Globus pallidus (tissue), 1 donor: ENCODE data around the gene EN1.

ENCODE experiments used
- DNase-seq: peaks from one replicate; pipeline ENCODE4 v3.0.0-alpha.2; 2015; ENCODE audit warnings: low spot score

Gene EN1

DNA sequence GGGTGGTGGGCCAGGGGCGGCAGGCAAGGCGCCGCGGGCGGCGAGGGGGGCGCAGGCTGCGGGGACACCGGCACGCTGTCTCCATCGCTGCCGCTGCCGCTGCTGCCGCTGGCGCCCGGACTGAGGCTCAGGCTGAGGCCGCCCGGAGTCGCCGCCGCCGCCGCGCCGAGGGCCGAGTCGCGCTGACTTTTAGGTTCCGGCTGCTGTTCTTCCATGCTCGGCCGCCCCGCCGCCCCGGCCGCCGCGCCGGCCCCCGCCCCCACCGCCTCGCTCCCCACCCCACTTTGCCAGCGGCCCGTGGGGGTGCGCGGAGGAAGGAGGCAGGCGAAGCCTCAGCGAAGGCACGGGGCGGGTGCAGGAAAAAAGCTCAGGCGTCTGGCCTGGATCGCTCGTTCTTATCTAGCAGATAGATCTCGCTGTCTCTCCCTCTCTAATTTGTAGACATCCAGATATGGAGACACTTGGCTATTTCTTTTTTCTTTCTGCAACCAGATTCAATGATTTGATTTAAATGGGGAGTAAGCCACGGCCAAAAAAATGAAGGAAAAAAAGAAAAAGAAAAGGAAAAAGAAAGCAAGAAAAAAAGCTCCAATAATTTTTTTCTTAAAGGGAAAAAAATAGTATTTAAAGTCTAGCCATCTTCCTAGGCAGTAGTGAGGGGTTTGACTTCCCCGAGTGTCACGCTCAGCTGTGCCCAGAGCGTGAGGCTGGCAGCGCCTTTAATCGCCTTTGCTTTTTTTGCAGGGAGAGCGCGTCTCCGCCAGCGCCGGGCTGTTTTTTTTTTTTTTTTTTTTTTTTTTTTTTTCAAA, at the start of gene EN1:
EN1 (minus strand) TSS at position 696 of the 809 bp plus-strand sequence; CDS start at position 215, 481 bp downstream.
- DNase-seq, result no peak

DNA sequence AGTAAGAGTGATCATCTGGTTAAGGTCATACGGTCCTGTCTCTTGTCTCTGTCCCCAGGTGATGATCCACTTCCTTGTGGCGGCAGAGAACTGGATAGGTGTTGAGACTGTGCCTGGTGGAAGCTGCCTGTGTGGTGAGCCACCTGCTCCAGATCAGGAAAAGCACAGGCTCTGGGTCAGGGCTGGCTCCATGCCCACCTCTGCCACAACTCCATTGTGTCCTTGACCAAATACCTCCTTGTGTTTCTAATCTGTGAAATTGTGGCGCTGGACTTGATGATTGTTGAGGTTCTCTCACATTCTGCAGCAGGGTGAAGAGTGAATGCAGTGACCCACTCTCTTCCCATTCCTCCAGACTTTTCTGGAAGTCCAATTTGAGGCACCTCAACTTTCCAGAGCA, 45.7 kb upstream of the EN1 start:
- no peak for DNase-seq

- DNase-seq, result no peak
Measured at GRCh38 chr2:118889995-118890394, 42.5 kb upstream of the EN1 start.

- DNase-seq, result no peak
Measured at GRCh38 chr2:118883792-118884191, 36.3 kb upstream of the EN1 start.

DNA sequence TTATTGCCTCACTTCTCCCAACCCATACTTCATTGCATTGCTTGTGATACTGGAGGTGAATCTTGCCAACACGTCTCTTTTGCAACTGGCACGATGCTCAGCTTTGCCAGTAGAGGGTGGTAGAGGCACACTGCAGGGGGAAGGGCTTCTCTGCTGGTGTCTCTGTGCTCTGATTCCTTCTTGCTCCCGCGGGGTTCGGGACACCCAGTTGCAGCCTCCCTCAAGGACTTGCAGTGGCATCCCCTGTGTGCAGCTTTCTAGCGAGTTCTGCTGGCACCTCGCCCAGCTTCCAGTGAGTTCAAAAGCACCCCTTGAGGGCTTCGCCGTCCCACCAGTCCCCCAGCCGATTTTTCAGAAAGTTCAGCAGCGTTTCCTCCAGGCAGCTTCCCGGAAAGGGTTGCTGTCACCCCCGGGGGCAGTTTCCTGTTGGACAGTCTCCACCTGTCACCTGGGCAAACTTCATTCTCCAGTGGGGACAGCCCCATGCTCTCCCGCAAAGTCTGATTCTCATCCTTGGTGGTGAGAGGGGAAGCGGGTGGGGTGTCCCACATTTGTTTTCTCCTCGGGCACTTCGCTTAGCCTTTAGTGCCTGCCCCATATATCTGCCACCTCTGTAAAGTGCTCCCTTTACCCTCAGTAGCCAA, 35.4 kb upstream of the EN1 start:
- DNase-seq, result peak; percentile 64

GRCh38 chr2:118881490-118882129, 34.2 kb upstream of the EN1 start:
- DNase-seq, result peak; percentile 10

DNA sequence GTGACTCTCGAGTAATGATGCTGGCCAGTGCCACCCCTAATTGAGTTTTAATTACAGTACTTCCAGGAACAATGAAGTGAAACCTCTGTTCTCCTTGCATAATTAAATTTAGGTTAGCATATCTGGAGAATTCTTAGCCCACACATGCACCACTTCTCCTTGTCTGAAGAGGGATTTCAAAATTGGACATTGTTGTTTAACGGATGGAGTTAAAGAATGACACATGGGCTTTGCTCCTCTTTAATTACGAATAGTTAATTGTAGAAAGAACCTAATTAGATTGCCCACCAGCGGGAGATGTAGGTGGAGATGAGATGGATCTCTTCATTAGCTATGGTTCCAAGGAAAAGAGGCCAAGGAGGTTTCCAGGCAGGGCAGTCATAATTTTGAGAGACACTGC, 33.1 kb upstream of the EN1 start:
- DNase-seq, result no peak

DNA sequence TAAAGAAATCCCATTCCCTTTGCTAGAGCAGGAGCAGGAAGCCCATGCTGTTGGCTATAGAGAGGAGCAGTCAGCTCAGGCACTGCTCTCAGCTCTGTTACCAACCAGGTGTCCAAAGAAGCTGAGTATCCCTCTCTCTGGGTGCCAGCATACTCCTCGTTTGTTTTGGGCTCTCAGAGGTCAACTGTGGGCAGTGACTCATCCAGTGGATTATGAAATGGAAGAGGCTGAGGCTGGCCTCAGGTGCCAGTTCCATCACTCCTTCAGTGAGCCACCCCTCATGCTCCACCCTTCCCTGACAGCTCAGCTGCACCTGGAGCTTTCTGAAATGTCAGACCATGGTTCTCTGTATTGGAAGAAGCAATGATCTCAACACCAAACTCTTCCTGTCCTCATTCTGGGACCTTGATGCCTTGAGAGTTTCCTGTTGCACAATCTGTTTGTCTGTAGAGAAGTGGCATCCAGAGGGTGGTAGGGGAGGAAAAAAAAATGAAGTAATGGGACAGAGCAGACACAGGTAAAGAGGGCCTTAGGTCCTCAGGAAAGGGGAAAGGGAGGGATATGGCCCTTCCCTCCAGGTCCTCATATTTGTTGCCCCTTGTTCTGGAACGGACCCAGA, 31.2 kb upstream of the EN1 start:
- no peak for DNase-seq

GRCh38 chr2:118875318-118875717, 27.9 kb upstream of the EN1 start:
- DNase-seq, result no peak

DNA sequence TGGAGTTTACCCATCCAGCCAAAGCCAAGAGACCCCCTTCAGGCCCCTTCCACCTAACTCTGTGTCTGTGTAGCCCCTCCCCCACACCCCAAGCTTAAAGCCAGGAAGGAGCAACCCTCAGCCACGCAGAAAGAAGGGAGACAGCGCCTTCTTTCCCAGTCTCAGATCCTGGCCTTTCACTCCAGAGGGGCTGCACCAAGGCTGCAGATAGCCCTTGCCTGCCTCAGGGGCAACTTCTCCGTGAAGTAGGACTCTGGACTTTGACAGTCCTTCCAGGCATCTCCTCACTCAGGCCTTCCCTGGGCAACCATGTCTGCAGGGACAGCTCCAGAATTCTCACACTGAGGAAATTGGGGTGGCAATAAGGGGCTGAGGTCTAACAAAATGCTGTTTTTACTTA, 26.9 kb upstream of the EN1 start:
- DNase-seq, result no peak

DNA sequence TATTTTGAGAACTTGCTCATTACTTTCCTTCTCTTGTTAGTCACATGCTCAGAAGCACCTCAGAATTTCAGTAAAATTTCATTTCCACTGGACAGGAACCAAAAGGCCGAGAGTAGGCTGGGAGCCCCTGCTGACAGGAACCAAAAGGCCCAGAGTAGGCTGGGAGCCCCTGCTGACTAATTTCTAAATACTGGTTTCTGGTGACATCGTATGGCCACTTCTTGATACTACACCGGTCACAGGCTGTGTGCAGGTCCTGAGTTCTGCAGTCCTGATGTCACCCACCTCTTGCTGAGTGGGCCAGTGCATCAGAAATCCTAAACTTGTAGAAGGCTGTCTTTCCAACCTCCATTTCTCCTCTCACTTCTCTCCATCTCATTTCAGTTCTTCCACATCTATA, 17.7 kb upstream of the EN1 start:
- DNase-seq, result peak; percentile 21

GRCh38 chr2:118864207-118864606, 16.8 kb upstream of the EN1 start:
- no peak for DNase-seq

DNA sequence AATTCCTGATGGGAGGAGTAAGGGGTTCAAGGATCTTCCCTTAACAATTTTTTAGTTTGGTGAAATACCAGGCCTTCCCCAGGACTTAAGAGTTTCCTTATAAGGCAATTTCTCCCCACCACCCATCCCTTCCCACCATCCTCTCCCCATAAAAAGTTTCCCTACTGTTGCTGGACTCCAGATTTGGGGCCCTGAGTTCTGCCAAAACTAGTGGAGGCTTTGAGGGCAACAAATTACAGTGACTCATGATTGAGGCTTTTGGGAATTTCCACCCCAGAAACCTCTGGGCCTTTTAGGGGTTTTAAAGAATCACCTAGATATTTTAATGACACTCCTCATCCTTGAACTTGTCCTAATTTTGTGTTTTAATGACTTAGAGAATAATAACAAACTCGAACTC, 14.3 kb upstream of the EN1 start:
- DNase-seq, result no peak

- DNase-seq, result no peak
Measured at GRCh38 chr2:118861242-118861641, 13.8 kb upstream of the EN1 start.

DNA sequence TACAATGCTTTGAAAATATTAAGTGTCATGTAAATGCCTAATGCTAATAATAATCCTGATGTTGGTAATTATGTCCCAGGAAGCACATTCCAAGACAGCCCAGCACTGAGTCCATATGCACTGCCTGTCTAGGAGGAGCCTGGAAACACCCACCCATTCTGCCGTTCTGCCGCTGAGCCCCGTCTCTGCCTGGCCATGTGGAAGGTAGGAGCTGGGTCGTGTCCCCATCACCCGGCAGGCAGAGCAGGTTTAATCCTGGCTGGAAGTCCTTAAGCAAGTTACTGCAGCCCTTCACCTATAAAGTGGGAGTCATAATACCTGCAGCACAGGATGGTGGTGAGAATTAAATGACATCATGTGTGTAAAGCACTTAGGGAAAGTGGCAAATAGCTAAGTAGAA, 13.1 kb upstream of the EN1 start:
- no peak for DNase-seq

GRCh38 chr2:118859157-118859770, 11.8 kb upstream of the EN1 start:
- no peak for DNase-seq

- no peak for DNase-seq
Measured at GRCh38 chr2:118858485-118859156, 11.2 kb upstream of the EN1 start.

DNA sequence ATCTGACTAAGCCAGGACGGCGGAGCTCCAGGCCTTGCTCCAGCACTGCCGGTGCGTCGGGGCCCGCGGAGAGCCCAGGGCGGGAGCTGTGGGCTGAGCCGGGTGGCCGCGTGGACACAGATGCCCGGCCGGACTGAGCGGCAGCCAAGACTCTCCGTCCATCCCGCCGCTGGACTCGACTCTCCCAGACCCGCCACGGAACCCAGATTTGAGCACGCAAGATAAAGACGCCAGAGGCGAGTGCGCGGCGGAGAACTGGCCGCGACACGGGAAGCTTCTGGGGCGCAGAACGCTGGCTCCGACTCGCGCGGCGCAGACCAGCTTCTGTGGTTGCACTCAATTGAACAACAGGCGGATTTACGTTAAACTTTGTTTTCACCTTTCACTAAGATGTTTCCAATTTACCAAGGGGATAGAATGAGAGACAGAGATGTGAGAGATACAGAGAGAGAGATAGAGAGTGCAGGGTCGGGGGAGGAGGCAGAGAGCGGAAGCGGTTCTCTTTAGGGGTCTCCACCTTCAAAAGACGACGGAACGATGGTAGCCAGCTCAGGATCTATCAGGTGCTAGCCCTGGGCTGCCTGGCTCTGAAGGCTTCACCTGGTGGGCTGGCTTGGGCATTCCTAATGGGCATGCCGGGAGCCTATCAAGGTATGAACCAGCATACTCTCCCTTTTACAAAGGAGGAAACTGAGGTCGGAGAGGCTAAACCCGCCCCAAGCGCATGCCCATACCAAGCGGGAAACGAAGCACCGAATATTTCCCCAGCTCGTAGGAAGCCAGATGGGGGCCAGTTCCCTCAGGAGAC, 10.4 kb upstream of the EN1 start:
- DNase-seq, result no peak

DNA sequence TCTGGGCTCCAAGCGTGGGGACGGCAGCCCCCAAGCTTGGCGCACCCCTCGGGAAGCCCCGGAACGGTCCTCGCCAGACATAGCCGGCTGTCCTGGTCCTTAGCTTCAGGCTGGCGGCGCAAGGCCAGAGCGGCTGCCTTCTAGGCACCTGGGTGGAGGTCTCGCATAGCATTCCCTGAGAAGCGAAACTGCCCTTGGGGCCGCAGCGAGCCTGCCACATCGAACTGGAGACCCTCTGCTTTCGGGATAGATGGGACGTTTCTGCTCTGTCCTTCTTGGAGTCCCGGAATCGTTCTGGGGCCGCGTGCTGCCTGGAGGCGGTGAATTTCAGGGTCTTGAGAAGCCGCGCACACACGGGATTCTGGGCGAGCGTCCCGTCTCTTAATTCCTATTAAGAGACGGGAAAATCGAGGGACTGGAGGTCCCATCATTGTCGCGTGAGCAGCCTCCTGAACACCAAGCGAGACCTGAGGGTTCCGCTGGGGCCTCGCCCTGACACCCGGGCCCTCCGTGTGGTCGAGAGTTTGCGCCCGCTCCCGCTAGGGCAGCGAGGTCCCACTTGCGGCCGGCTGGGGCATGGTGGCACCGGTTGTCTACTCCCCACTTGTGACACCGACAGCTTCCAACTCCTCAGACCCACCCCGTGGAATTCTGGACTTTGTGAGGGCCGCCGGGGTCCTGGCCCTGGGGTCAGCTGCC, 9.7 kb upstream of the EN1 start:
- no peak for DNase-seq

GRCh38 chr2:118856330-118856977, 9.0 kb upstream of the EN1 start:
- DNase-seq, result no peak
